AG08395 (cell line): ENCODE data around the gene DKK1.
A peak's percentile ranks its signal among the peaks of the same experiment; 100 is the strongest.
"Not testable (repeated sequence)": the region's sequence is repeated elsewhere in the genome, so short reads cannot be mapped to it uniquely, and the experiment has no call there.

Source experiments
- DNase-seq: peaks from one replicate; pipeline ENCODE4 v3.0.0; 2012; ENCODE audit warnings: mixed read lengths, low spot score

Gene DKK1

DNA sequence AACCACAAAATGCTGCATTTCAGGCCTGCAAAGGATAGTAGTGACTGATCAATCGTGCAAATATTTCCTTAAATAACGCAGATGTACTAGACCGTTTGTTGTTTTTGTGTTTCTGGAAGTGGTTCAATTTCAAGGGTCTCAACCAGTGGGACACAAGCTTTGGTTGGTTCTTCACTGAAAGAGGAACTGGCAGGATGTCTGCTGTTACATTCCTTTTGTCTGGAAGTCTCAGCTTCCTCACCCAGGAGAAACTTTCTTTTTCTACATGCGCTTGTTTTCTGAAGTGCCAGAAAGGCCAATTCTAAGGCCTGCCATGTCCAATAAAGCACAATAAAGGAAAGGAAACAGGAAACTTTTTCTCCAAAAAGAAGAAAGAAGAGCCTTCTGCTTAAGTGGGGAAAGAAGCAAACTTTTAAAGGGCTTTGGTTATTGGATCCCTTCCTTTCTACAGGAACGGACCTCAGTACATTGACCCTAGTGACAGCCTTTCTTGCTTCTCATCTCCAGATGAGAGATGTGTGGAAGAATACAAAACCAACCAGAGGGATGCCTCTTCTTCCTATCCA, 4.1 kb downstream of the DKK1 start:
- DNase-seq, result peak; percentile 10

DNA sequence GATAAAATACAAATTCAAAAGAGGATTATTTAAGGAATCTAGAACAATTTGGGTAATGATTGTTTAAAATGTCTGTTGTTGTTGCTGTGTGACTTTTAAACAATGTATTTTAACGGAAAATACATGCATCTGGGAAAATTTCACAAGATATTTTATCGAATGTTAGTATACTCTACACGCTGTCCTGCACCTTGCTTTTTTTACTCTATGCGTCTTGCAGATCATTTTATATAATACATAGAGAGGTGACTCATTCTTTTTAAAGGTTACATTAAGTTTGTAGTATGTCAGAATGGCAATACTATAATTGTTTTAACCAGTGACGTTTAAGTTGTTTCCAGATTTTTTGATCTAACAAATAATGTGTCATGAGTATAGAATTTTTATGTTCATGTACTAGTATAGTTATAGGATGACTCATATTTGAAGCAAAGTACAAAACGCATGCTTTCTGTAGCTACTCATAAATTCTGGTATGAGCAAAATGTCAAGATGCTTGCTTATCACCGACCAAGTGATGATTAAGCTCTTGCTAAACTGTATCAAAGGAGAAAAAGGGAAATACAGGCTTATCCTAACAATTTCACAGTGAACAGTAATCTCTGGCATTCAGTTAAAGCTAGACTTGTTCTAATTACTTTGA, 4.9 kb downstream of the DKK1 start:
- DNase-seq, result peak; percentile 70

DNA sequence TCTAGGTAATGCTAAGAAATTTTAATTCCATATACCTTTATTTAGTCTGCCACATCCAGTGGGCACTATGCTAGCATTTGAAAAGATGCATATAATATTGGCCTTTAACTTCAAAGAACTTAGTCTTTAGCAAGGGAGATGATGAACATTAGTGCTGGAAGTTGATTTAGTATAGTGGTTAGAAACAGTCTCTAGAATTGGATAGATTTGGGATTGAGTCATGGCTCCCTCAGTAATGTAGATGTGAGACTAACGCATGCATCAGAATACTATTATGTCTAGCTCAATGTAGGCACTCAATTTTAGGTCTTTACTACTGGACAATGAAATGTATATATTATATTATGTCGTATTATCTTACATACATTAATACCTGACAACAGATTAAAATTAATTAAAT, 5.8 kb downstream of the DKK1 start:
- peak; percentile 31 for DNase-seq

DNA sequence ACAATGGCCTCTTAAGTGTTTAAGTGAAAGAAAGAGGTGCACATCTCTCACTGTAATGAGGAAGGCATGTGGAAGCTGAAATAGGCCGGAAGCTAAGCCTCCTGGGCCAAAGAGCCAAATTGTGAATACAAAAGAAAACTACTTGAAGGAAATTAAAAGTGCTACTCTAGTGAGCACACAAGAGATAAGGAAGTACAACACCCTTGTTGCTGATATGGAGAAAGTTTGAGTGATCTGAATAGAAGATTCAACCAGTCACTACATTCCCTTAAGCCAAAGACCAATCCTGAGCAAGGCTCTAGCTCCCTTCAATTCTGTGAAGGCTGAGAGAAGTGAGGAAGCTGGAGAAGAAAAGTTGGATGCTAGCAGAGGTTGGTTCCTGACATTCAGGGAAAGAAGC, 8.2 kb downstream of the DKK1 start:
- DNase-seq, result no peak

DNA sequence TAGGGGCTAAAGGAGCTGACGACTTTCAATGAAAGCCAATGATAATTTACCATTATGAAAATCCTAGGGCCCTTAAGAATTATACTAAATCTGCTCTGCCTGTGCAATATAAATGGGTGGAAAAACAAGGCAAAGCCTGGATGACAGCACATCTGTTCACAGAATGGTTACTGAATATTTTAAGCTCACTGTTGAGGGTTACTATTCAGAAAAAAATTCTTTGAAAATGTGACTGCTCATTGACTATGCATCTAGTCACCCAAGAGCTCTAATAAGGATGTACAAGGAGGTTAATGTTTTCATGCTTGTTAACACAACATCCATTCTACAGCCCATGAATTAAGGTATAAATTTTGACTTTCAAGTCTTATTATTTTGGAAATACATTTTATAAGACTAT, 8.9 kb downstream of the DKK1 start:
- DNase-seq, result peak; percentile 26

DNA sequence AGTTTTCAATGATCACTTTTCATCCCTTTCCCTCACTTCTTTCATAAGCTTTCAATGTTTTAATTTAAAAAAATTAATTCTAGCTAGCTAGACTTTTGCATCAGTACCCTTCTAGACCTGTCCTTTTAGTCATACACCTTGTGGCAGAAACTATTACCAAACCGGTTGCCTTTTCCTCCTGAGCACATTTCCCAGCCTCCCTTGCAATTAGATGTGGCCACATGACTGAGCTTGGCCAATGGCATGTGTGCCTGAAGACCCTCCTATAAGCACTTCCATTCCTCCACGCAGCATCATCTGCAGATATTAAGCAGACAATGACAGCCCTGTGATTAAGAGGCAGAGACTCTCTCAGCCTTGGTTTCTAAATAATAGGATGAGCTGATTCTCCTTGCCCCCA, 12.3 kb downstream of the DKK1 start:
- no peak for DNase-seq

DNA sequence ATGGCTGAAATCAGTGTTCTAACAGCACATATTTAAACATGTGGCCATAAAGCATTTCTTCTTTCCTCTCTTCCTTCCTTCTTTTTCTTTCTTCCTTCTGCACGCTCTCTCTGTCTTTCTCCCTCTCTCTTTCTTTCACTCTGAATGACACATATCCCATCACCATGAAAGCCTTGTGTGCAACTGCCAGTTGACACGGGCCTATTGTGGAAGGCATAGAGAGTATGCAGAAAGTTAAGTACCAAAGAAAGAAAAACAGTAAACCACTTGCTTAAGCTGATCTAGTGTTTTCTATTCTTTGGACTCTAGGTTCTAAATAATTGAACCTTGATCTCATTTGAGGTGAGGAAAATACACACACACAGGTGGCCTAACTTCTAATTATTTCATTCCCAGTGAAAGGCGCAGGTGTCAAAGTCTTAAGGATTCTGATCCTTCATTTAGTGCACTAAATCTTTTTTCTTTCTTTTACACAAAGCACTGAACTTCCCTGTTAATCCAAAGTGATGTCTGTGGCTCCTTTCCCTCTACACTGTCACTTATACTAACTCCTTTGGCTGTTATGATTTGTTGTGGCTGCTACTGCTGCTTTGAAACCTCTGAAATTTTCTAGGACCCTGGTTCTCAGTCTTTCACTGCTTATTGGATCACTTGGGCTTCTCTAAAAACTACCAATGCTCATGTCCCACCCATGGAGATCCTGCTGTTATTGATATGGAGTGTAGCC, 17.7 kb downstream of the DKK1 start:
- DNase-seq, result no peak

DNA sequence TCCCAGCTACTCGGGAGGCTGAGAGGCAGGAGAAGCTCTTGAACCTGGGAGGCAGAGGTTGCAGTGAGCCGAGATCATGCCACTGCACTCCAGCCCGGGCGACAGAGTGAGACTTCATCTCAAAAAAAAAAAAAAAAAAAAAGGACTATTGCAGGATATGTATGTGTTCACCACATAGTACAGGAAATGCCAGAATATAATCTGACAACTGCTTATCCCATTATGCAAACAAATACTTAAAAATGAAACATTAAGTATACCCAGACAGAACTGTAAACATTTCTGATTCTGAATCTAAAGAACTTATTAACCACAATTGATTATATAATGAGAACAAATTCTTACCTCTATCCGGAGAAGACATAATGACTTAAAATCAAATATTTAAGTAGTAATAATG, 18.7 kb downstream of the DKK1 start:
- DNase-seq, result no peak

DNA sequence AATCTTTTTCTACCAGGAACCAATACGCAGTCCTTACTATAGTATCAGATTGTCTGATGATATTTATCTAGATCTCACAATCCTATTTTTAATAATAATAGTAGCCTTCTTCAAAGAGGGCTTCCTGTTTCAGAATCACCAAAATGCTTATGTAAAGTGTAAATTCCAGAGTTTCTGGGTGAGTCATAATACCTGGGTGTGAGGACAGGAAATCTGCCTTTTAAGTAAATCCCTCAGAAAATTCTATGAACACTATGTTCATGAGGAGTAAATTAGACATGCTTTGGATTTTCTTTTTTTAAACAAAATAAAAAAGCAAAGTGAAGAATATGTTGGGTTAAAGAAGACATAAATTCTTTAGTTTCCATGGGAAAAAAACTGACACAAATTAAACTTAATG, 20.5 kb downstream of the DKK1 start:
- DNase-seq, result no peak

DNA sequence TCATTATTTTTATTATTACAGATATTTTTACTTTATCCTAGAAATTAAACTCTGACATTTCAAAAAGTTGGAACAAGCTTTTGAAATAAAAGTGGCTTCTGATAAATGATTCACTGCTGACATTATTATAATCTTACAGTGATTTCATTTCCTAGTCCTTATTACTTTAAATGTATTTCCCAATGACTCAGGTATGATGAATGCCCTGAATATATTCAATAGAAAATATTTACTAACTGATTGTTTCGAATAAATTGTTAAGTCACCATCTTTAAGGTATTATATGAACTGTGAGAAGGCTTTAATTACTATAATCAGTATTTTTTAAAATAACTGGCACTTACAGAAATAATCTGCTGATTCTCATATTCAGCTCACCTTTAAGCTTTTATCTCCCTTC, 21.6 kb downstream of the DKK1 start:
- no peak for DNase-seq

DNA sequence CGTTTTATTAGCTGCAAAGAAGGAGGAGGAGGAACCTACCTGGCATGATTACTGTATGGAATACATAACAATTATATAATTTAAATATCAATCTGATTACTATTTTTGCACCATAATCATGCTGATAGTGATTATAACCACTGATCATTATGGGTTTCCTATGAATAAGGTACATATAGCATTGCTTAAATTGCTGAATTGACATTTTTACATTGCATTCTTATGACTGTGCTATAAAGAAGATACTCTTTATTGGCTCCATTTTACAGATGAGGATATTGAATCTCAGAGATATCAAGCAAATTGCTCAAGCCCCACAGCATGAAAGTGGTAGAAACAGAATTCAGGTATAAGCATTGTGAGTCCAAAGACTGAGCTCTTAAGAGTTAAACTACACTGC, 23.1 kb downstream of the DKK1 start:
- no peak for DNase-seq

DNA sequence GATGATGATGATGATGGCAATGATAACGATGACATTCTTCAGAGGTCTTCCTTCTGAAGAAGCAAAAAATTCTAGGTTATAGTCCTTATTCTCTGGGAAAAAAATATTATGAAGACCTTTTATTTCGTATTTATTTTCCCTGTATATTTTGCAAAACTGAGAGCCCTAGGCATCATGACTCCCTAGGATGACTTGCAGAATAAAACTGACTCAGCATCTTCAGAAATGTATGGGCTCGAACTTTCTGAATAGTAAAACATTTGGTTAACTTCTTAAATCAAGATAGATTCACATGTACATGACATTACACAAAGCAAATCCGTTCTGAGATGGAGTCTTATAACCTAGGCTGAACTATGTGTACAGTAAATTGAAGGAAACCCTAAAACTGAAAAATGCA, 29.4 kb downstream of the DKK1 start:
- no peak for DNase-seq

DNA sequence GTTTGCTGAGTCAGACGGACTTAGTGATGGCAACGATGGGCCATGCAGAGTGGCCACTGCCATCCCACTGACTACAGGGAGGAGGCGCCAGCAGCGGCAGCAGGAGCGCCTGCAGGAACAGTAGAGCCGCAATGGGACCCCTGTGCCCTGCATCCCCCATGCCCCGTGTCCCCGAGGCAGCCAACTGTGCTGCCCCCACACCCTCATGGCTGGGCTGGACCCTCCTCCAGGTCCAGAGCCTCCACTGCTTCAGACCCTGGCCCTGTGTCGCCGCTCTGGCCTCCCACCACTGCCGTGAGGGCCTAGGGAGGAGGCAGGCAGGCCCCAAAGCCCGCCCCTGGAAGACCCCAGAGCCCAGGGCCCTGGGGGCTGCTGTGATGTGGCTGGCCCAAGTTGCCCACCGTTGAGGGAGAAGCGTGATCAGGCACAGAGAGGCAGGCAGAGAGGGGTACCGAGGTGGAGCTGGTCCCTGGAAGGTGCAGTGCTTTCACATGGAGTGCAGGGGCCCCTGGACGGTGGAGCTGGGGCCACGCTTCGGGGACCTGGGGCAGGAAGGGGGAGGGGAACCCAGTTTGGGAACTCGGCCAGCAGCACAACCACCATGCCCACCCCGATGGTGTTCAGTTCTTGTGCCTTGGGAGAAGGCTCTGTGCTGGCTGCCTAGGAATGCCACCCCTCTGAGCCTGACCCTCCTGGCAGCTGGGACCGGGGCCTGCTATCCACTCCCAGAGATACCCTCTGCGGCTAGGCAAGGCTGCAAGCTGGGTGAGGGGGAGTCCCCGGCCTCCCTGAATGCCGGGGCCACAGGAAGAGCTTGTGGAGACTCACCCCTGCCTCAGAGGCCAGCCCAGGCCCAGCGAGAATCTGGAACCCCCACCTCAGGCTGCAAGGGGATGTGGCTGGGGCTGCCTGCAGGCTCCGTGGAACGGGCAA, 32.6 kb downstream of the DKK1 start:
- no peak for DNase-seq

DNA sequence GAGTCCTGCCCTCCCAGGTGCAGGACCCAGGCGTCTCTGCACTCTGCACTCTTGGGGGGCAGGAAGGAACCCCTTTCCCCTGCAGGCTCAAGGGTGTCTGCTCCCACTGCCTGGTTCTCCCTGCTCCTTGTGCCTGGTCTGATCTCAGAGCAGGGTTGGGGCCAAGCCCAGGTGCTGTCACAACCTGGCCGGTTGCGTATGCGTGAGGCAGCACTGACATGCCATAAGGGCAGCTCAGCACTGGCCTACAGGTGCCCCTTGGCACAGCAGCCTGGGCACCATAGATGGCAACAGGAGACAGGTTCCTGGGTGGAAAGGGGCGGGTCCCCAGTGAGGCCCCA, 33.2 kb downstream of the DKK1 start:
- DNase-seq, result no peak

DNA sequence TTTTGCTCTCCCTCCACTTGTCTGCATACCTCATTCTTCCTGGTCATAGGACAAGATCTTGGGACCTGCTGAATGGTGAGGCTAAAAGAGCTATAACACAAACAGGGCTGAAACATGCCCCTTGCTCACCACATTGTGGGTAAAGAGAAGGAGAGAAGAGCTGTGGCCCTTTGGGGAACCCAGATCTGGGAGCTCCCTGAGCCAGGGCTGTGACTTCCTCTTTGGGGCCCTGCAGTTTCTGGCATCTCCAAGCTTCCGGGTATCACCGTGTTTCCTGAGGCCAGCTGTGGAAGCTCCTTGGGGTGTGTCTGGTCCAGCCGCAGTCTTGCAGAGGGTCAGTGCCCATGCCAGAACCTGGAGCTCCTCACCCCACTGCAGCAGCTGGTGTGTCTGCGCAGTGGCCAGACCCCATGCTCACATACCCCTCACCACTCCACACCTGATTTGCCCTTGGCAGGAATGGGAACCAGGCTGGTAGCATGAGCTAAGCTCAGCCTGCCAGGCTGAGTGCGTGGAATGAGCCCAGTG, 34.0 kb downstream of the DKK1 start:
- no peak for DNase-seq

DNA sequence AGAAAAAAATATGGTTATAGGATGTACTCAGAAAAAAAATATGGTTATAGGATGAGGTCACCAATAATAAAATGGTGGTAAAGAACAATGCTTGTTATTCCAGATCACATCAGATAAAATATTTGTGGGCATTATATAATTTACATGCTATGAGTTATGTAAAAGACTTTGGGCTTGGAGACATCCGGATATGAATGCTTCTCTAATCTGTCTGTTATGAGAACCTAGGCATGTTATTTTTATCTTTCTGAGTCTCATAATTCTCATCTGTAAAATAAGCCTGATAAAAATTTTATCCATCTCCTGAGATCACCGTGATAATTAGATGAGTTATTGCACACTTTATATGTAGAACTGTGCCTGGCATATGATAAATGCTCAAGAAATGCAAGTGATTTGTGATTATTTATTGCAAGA, 37.8 kb downstream of the DKK1 start:
- peak; percentile 11 for DNase-seq

DNA sequence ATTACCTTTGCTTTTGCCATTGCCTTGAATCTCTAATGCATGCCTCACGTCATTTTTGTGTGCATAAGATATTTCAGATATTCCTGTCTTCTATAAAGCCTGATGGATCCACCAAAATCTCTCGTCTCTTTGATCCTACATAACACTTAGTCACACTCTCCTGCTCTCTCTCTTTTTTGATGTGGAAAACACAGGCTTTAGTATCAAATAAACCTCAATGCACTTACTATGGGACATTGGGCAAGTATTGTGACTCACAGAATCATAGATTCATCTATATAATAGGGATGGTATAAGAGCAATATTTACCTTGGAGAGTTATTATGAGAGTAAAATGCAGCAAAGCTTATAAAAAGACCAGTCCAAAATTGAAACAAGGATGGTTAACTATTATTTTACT, 39.1 kb downstream of the DKK1 start:
- no peak for DNase-seq

DNA sequence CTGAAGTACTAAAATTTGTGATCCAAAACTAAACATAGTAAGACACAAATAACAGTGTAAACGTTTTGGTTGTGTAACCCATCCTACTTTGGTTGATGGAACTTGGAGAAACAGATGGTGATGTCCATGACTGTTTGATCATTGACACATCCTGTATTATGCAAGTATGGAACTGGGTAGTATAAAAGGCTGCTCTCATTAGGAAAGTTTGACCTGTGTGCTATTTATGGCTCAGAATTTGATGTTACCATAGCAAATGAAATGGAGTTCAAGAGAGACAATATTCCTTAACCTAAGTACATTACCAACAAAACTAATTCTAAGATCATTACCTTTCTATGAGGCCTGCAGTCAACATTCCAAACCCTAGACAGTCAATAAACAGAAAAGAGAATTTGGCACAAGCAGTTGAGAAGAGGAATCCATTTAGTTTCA, 39.9 kb downstream of the DKK1 start:
- DNase-seq, result peak; percentile 65

DNA sequence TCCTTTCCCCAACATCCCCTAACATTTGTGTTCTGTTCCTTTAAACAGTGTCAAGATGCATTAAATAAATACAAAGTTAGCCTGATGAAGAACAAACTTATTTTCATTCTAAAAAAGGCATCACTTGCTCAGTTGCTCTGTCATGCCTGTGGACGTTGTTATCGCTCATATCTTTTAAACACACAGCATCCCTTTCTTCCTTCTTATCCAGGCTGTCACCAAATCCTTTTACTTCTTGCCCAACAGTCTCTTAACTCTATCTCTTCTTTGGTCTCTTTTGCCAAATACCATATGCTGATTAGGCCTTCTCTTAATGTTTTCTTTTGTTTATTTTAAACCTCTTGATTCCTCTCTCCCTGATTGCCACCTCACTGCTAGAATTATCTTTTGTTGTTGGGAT, 43.9 kb downstream of the DKK1 start:
- no peak for DNase-seq

DNA sequence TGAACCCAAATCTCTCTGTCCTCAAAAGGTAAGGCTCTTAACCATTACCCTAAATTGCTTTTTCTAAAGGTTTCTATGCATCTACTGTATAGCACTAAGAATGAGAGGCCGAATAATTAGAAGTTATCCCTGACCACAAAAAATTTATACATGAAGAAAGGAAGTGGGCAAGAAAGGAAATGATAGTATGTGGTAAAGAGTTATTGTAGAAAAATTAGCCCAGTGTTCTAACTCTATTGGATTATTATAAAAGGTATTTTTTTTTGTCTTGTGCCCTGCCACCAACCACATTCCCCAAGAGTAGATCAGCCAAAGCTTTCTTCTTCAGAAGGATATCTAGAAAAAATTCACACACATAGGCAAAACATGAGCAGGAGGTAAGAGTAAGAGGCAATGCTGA, 45.4 kb downstream of the DKK1 start:
- DNase-seq, result no peak

DNA sequence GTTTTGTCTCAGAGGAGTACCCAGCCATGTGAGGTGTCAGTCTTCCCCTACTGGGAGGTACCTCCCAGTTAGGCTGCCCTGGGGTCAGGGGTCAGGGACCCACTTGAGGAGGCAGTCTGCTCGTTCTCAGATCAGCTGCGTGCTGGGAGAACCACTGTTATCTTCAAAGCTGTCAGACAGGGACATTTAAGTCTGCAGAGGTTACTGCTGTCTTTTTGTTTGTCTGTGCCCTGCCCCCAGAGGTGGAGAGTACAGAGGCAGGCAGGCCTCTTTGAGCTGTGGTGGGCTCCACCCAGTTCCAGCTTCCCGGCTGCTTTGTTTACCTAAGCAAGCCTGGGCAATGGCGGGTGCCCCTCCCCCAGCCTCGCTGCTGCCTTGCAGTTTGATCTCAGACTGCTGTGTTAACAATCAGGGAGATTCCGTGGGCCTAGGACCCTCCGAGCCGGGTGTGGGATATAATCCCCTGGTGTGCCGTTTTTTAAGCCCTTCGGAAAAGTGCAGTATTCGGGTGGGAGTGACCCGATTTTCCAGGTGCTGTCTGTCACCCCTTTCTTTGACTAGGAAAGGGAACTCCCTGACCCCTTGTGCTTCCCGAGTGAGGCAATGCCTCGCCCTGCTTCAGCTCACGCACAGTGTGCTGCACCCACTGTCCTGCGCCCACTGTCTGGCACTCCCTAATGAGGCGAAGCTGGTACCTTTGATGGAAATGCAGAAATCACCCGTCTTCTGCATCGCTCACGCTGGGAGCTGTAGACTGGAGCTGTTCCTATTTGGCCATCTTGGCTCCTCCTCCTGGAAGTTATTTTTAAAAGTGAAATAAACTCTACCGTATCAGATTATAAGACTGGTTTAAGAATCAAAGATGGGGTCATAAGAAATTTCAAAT, 51.7 kb downstream of the DKK1 start:
- DNase-seq, result not testable (repeated sequence)
